OCI-LY3 (cell line): Measurements from ENCODE around the gene NOL3.

Source experiments
- H2AFZ ChIP-seq: fragments of 200-600, 300-600 bp; shearing (Covaris generic); 2 replicates; pipeline ENCODE4 v1.6.0; 2014; ENCODE audit warnings: antibody characterized with exemption, low read depth, low read length
- H3K27ac ChIP-seq: fragments of 200-600, 300-600 bp; sonication (generic); 2 replicates; pipeline ENCODE4 v1.5.1; 2014; ENCODE audit warnings: mild to moderate bottlenecking, low read length, moderate library complexity, mixed read lengths
- H3K27me3 ChIP-seq: fragments of 200-600, 300-600 bp; sonication (generic); 2 replicates; pipeline ENCODE4 v1.6.1; 2014; ENCODE audit warnings: low read depth, low read length, mixed read lengths
- H3K36me3 ChIP-seq: fragments of 200-600, 300-600 bp; sonication (generic); replicated peaks from 2 replicates; pipeline ENCODE3; 2014; ENCODE audit warnings: low read depth, low read length, mixed read lengths
- H3K4me1 ChIP-seq: fragments of 300-600, 200-600 bp; sonication (generic); 2 replicates; pipeline ENCODE4 v1.6.1; 2014; ENCODE audit warnings: low read length, mixed read lengths
- H3K4me2 ChIP-seq: fragments of 200-600, 300-600 bp; sonication (generic); 2 replicates; pipeline ENCODE4 v1.6.1; 2014; ENCODE audit warnings: low read length, mixed read lengths
- H3K4me3 ChIP-seq: fragments of 300-600, 200-600 bp; sonication (generic); 2 replicates; pipeline ENCODE4 v1.5.1; 2014; ENCODE audit warnings: antibody characterized with exemption, mild to moderate bottlenecking, low read length, moderate library complexity
- H3K79me2 ChIP-seq: fragments of 300-600, 200-600 bp; shearing (Covaris generic); 2 replicates; pipeline ENCODE4 v1.6.1; 2014; ENCODE audit warnings: mild to moderate bottlenecking, low read length, mixed read lengths
- H3K9ac ChIP-seq: fragments of 300-600, 200-600 bp; shearing (Covaris generic); 2 replicates; pipeline ENCODE4 v1.6.0; 2014; ENCODE audit warnings: mild to moderate bottlenecking, low read length, moderate library complexity
- H3K9me3 ChIP-seq: fragments of 200-600, 300-600 bp; shearing (Covaris generic); 2 replicates; pipeline ENCODE4 v1.6.1; 2014; ENCODE audit warnings: low read length, mixed read lengths; ENCODE audit not compliant: insufficient read depth
- H4K20me1 ChIP-seq: fragments of 200-600, 300-600 bp; sonication (generic); 2 replicates; pipeline ENCODE4 v1.6.1; 2016; ENCODE audit warnings: low read length, mixed read lengths; ENCODE audit not compliant: insufficient read depth
- EZH2phosphoT487 ChIP-seq: fragments of 200-600 bp; shearing (Covaris generic); IDR thresholded peaks from 2 replicates; pipeline ENCODE4 v1.6.1; 2018; ENCODE audit warnings: antibody characterized with exemption, mixed run types, low read depth
- TF ChIP-seq, protein P1 (sequence below): fragments of 200-600, 300-600 bp; sonication (generic); IDR thresholded peaks from 2 replicates; pipeline ENCODE4 v1.5.1; 2014; ENCODE audit warnings: antibody characterized with exemption, low read length, low read depth

NOL3 gene

GRCh38 chr16:67194260-67194659 is 23.9 kb downstream of the NOL3 start:
- Histone ChIP-seq H3K9ac (no peak overlapping the region), H3K36me3 (peaks cover 50% of the 10 kb centered on the region), H2AFZ (no peak overlapping the region), H3K27me3 (no peaks in the 10 kb centered on the region), H3K79me2 (peaks cover 32% of the 10 kb centered on the region), H3K27ac (no peak overlapping the region), H3K9me3 (no peaks in the 10 kb centered on the region), H3K4me2 (no peak overlapping the region), H3K4me3 (no peak overlapping the region), H4K20me1 (no peaks in the 10 kb centered on the region), H3K4me1 (peaks cover 12% of the 10 kb centered on the region)
- TF ChIP-seq, protein P1, sequence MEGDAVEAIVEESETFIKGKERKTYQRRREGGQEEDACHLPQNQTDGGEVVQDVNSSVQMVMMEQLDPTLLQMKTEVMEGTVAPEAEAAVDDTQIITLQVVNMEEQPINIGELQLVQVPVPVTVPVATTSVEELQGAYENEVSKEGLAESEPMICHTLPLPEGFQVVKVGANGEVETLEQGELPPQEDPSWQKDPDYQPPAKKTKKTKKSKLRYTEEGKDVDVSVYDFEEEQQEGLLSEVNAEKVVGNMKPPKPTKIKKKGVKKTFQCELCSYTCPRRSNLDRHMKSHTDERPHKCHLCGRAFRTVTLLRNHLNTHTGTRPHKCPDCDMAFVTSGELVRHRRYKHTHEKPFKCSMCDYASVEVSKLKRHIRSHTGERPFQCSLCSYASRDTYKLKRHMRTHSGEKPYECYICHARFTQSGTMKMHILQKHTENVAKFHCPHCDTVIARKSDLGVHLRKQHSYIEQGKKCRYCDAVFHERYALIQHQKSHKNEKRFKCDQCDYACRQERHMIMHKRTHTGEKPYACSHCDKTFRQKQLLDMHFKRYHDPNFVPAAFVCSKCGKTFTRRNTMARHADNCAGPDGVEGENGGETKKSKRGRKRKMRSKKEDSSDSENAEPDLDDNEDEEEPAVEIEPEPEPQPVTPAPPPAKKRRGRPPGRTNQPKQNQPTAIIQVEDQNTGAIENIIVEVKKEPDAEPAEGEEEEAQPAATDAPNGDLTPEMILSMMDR = no peak
- TF ChIP-seq EZH2phosphoT487 = no peak

DNA sequence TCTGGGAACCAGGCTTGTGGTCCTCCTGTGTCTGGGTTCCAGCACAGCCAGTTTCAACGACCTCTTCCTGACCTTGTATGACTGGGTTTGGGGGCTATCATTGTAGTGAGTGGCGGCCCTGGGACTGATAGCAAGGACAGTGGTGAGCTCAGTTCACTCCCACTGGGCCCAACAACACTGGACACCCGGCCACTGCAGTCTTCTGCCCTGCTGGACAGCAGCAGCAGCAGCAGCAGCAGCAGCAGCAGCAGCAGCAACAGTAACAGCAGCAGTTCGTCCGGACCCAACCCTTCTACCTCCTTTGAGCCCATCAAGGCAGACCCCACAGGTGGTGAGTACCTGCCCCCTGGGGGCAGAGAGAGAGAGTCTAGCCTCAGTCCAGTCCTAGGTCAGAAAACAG is 25.3 kb downstream of the NOL3 start:
- Histone ChIP-seq H3K4me3 (no peak overlapping the region), H3K27me3 (no peaks in the 10 kb centered on the region), H2AFZ (no peak overlapping the region), H3K79me2 (peaks cover 32% of the 10 kb centered on the region), H3K36me3 (peaks cover 52% of the 10 kb centered on the region), H3K4me2 (no peak overlapping the region), H3K9me3 (no peaks in the 10 kb centered on the region), H3K4me1 (peaks cover 12% of the 10 kb centered on the region), H4K20me1 (no peaks in the 10 kb centered on the region), H3K9ac (no peak overlapping the region), H3K27ac (no peak overlapping the region)
- TF ChIP-seq, protein P1 = no peak
- no peak for TF ChIP-seq EZH2phosphoT487

DNA sequence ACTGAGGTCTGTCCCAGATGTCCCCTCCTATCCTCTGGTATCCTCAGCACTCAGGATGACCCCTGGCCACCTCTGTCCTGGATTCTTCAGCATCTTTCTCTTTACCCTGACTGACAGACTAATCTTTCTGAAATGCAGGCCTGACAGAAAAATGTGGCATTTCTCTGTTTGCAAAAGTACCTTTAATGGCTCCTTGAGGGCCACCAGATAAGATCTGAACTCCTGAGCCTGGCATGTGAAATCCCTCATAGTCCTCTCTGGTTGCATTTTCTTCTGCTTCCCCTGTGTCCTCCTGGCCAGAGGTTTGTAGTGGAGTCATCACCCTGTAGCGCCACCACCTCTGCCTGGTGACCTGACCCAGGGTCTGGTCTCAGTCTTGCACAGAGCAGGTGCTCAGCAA is 26.5 kb downstream of the NOL3 start:
- no peak overlapping the region for H3K4me3 ChIP-seq
- H4K20me1 ChIP-seq = no peaks in the 10 kb centered on the region
- H3K36me3 ChIP-seq = peaks cover 59% of the 10 kb centered on the region
- H3K27me3 ChIP-seq = no peaks in the 10 kb centered on the region
- peaks cover 30% of the 10 kb centered on the region for H3K79me2 ChIP-seq
- H3K9ac ChIP-seq = no peak overlapping the region
- H3K4me1 ChIP-seq = peaks cover 8% of the 10 kb centered on the region
- H2AFZ ChIP-seq = no peak overlapping the region
- H3K27ac ChIP-seq = no peak overlapping the region
- no peak for TF ChIP-seq EZH2phosphoT487
- H3K9me3 ChIP-seq = no peaks in the 10 kb centered on the region
- no peak overlapping the region for H3K4me2 ChIP-seq

DNA sequence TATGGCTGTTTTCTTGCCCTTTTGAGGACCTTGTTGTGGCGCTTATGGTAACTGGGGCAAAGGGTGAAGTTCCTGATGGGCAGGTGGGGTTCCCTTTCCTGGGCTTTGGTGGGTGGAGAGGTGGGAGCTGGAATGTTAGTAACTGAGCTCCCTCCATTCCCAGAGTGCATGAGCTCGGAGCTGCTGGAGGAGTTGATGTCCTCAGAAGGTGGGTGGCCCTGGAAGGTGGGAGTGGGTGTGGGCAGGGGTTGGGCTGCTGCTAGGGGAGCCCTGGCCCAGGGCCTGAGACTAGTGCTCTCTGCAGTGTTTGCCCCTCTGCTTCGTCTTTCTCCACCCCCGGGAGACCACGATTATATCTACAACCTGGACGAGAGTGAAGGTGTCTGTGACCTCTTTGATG is 27.4 kb downstream of the NOL3 start:
- Histone ChIP-seq H3K9ac (no peak overlapping the region), H3K9me3 (no peaks in the 10 kb centered on the region), H3K79me2 (peaks cover 21% of the 10 kb centered on the region), H3K27me3 (no peaks in the 10 kb centered on the region), H3K27ac (no peak overlapping the region), H2AFZ (no peak overlapping the region), H3K4me3 (no peak overlapping the region), H3K4me2 (no peak overlapping the region), H3K4me1 (peaks cover 8% of the 10 kb centered on the region), H3K36me3 (peaks cover 59% of the 10 kb centered on the region), H4K20me1 (no peaks in the 10 kb centered on the region)
- TF ChIP-seq, protein P1 = no peak
- TF ChIP-seq EZH2phosphoT487 = no peak

DNA sequence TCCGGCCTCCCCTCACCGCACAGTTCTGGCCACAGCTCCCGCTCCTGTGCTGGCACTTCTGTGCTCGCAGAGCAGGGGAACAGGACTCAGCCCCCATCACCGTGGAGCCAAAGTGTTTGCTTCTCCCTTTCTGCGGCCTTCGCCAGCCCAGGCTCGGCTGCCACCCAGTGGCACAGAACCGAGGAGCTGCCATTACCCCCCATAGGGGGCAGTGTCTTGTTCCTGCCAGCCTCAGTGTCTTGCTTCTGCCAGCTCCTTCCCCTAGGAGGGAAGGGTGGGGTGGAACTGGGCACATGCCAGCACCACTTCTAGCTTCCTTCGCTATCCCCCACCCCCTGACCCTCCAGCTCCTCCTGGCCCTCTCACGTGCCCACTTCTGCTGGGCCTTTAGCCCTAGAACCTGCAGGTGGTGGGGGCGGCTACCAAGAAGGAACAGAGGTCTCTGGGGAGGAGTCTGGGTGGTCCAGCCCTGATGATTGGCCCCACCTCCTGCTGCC is 27.9 kb downstream of the NOL3 start:
- Histone ChIP-seq H3K36me3 (peaks cover 60% of the 10 kb centered on the region), H3K9me3 (no peaks in the 10 kb centered on the region), H2AFZ (no peak overlapping the region), H4K20me1 (no peaks in the 10 kb centered on the region), H3K27ac (no peak overlapping the region), H3K9ac (no peak overlapping the region), H3K4me3 (no peak overlapping the region), H3K4me2 (no peak overlapping the region), H3K27me3 (no peaks in the 10 kb centered on the region), H3K4me1 (peaks cover 3% of the 10 kb centered on the region), H3K79me2 (peaks cover 16% of the 10 kb centered on the region)
- TF ChIP-seq, protein P1 = peak; percentile 72
- TF ChIP-seq EZH2phosphoT487 = no peak
